HG03175 (cell line): ENCODE results near the gene NTM.

Experiments used
- ATAC-seq: cut with Tn5 transposase; IDR thresholded peaks from one replicate; pipeline ENCODE4 v1.9.1; 2021; ENCODE audit warnings: mild to moderate bottlenecking, moderate library complexity; ENCODE audit not compliant: unreplicated experiment

The NTM gene

DNA sequence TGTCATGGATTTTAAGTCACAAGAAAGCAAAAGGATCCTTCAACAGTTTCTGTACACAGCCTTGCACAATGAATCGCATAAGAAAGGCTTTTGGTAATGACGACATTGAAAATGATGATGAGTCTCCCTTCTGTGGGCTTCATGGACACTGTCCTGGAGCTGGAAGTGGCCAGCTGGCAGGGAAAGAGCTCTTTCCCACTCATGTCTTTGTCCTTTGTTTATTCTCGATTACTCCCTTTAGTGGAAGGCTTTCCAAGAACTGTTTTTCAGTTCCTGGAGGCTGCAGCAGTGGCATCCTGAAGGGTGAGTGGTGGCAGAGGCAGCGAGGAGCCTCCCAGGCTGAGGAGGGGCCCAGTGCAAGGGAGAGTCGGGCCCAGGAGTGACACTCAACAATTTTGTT lies 505.2 kb downstream of the NTM start:
- ATAC-seq: no peak

DNA sequence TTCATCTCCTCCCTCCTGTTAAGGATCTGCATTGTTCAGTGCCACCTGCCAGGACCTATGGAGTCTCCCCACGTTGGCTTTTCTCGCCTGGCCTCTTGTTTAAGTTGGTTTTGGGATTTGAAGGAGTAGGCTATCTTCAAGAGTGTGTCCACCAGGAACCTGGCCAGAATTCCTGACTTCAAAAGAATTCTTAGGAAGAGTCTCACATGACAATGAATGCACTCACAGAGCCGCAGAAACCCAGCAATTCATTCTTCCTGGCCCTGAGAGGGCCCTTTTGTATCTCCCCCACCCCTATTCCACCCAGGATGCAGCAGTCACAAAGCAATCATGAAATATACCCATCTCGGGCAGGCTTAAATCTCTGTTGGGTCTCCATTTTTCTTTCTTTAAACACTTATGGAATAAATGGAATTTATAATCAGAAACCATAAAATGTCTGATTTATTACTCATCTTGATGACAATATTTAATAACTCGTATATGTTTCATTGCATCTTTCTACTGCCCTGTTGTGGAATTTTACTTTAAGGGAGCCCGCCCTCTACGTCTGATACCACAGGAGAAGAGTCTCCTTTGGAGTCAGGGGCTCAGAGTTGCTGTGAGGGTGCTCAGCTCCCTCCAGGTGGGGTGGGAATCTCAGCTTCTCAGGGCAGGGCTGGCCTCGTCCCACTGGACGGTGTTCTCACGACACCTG lies 507.0 kb downstream of the NTM start:
- ATAC-seq: no peak

DNA sequence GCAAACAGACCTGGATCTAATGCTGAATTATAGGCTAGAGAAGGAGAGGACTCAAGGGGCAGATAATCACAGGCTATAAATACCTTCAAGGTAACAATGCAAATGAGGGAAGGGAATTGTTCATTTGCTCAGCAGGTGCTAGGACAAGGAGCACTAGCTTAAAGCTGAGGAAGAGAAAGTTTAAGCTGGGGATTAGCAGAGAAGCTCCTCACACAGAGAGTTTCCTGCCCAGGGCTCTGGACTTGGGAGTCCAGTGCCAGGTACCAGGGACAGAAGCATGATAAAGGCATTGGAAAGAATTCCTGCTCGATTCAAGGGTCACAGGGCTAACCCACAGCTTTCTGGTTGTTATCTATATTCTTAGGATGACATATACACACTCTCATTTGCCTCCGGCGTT lies 509.9 kb downstream of the NTM start:
- ATAC-seq: no peak

DNA sequence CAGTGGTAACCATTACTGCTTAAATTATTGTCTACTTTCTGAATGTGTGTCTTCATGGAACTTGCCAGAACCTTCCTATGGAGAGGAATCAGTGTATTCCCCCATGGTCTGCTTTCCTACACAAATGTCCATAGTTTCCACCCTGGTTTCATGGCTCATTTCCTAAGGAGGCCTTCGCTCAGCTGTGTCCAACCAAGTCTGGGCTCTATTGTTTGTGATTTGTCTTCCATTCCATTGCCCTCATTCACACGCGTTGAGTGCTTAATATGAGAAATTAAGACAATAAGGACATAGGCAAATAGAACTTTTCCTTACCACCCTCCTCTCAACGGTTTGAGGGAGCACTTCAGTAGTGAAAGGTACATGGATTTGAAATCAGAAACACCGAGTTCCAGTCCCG lies 510.6 kb downstream of the NTM start:
- ATAC-seq: no peak

DNA sequence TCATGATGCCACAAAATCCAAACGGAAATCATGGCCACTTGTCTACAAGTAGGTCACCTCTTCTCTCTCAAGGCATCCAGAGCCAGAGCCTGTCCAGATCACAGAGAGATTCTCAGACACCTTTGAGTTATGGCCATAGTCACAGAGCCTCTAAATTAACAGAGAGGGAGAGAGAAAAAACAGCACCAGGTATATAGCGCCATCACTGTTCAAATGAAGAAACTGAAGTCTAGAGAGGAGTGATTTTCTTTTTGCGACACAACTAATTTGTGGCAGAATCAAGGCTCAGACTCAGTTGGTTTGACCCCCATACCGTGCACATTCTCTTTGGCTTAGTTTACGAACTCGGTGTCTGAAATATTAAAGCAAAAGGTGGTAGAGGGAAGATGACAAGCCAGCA lies 512.9 kb downstream of the NTM start:
- ATAC-seq: no peak

DNA sequence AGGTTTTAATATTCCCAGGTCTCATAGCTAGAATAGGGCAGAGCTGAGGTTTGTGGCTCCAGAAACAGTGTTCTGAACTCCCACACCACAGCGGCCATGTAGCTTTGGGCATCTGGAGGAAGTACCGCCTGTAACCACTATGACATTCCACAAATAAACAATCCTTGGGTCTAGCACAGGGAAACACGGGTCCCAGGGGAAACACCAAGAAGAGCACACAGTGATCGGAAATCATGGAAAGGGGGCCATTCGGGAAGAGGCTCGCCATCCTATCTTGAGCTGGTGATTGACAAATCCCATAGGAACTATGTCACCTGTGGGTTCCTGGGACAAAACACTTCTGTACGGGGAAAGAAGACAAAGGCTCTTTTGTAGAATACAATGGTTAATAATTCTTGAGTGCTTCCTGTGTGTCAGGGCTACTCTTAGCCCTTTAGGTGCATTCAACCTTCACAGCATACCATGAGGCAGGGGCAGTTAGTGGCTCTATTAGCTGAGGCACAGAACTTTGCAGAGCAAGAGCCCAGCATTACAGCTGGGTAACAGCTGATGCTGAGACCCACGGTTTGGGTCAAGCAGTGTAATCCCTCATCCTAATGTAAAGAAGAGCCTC lies 514.2 kb downstream of the NTM start:
- peak; percentile 65 for ATAC-seq

DNA sequence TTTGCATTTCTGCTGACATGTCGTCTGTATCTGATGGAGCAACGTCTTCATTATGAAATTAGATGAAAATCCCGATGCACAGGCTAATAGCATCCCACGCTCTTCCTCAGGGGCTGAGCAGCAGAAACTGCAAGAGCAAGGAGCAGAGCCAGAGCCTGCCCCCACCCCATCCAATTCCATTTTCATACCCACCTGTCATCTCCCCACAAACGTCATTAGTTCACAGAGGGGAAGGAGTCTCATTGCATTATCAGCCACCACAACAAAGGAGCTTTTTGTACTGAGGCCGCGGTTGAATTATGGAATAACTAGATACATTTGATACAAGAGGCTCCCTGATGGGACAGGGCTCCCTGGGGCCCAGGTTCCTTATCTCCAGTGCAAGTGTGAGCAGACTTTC lies 515.0 kb downstream of the NTM start:
- no peak for ATAC-seq

DNA sequence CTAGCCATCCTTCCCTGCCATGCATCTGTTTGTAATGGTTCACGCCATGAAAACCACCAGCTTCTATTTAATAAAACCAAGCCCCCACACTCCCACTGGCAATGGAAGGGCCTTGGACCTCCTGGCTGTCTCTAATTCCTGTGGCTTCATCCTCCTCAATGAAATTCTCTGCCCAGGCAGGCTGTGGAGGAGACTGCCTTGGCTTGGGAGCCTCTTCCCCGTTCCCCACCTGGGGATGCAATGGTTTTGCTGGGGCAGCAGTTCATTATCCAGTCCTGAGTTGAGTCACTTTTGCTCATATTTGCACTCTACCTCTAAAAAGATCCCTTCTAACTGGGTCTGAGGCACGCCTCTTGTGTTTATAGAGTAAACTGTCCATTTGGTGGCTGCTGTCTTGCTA lies 515.8 kb downstream of the NTM start:
- no peak for ATAC-seq

DNA sequence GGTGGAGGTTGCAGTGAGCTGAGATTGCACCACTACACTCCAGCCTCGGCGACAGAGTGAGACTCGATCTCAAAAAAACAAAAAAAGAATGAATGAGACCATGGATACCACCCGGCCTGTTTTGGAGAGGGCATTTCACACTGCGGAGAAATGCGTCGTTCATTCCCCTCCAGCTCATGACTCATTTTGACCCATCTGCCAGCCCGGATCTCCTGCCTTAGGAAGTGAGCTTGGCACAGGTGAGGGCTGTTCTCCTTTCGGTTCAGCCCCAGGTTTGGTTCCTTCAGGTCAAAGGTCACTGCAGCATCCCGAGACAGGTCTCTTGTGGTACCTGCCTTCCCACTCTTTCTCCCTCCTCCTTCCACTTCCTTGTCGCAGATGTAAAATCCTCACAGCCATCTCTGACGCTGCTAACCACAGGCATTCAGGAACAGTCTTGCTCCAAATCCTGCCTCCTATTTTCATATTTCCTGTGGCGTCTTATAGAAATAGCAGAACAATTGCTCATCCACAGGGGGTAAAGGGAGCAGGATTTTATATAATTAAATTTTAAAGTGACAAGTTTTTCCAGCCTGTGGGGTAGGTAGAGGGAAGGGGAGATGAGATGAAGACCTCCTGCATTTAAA lies 517.9 kb downstream of the NTM start:
- no peak for ATAC-seq

DNA sequence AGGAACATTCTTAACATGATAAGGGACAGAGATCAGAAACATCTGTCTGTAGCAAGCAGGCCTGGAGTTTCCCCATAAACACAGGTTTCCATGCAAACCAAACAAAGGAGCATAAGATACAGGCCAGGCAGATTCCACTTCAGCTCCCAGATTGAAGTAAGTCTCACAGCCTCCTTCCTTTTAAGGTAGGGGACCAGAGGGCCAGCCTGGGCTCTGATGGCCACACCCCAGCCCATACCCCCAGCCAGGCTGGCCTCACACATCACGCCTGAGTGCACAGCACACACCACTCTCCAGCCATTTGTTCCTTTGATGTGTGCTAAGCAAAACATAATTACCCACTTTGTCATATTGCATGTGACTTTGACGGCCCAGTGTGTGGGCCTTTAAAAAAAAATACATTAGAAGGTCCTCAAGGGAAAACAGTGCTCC lies 518.7 kb downstream of the NTM start:
- no peak for ATAC-seq

DNA sequence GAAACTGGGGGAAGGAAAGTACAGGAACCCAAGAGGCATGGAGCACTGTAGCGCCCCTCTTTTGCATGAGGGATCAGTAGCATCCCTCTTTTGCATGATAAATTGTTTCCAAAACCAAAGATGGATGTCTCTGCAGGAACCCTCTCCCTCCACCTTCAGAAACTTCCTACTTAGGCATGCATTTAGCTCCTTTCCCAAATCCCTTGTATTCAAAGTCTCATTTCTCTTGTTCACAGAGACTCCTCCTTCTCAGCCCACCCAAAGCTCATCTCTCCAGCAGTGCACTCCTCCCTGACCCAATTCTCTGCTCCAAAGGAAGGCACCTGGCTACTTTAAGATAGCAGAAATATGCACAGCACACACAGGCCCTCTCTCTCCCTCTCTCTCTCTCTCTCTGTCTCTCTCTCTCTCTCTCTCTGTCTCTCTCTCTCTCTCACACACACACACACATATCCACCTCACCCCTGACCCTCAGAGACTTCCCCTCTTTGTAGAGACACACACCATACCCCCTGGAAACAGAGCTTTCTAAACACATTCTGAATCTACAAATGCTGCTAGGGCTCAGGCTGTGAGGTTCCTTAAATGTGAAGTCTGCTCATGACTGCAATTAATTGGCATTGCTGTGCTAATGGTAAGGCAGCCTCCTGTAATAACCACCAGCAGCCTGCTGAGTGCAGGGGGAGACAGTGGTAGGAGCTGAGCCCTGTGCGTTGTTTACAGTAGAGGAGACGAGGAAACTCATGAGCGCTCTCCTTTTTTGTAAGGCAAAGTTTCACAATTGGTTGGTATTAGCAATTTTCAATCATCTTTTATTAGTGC lies 519.6 kb downstream of the NTM start:
- ATAC-seq: no peak

DNA sequence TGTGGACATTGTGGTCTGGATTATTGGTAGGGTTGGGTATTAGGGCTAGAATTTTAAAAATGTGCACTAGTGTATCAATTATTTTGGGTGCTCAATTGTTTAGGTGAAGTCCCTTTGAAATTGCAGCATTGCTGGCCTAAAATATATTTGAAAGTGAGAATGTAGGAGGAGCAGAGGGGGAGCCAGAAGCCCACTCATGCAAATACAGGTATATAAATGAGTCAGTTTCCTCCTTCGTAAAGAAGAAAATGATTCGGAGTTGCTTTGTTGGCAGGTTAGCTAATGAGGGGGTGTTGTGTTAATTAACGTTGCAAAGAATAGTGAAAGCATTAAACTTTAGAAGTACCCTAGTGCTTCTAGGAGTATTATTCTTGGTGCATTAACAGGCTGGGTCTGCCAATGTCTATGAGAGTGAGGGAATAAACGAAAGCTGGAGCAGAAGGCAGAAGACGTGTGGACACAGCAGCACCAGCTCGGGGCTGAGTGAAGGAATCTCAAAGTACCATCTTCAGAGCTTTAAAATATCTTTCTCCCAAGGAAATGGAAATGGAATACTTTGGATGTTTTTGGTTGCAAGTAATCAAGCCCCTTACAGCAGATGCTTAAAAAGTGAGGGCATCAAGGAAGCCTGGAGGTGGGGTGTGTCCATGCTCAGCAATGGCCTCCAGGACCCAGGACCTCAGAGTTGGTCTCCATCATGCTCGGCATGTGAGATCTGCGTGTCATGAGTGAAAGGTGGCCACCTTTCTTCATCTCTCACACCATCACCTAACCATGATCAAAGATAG lies 522.9 kb downstream of the NTM start:
- peak; percentile 87 for ATAC-seq

DNA sequence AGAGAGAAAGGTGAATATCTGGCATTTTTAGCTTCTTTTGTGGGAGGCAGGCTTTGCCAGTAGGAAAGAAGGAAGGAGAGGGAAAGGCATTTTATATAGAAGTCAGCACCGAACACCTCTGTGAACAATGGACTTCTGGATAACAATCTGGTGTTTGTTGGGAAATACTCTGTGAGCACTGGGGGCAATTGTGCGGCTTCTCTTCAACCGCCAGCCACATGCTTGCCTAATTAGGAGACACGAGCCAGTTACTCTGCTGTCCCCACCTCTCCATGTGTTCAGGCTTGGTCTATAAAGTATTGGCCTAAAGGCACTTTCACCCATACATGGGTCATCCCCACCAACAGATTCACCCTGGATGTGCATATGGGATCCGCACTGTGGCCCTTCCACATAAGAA lies 523.6 kb downstream of the NTM start:
- ATAC-seq: no peak

DNA sequence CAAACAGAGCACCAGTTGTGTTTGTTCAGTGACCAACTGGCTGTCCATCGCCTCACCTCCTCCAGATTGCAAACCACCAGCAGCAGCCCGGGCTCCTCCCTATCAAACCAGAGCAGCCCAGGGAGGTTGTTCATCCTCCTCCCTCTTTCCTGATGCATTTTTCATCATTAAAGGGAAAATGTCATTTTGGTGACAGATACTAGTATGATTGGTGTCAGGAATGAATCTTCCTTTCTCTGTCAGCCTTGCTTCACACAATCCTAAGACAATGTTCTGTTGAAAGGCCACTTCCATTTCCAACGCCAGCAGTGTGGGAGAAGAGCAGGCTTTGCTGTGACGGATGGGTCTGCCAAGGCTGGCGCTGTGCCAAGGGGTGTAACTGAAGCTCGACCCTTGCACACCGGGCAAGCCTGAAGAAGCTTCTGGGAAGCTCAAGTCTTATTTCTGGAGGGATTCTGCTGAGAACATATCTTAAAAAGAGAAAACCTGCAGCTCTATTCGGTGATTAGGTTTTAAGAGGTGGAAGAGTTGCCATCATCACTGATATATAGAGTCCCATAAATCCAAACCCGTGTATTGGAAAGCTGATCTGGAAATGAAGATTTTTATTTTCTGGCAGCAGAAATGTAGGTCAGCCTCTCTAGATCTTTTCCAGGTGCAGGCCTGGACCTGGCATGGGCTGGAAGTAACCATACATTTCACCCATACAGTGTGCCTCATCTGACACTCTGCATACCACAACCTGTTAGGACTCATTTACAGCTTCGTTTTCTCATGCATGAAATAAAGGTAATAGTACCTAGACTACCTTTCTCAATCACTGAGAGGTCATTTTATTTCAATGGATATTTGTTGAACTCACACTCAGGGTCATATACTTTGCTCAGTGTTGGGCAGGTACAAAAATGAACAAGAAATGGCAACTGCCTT lies 524.5 kb downstream of the NTM start:
- ATAC-seq: no peak

DNA sequence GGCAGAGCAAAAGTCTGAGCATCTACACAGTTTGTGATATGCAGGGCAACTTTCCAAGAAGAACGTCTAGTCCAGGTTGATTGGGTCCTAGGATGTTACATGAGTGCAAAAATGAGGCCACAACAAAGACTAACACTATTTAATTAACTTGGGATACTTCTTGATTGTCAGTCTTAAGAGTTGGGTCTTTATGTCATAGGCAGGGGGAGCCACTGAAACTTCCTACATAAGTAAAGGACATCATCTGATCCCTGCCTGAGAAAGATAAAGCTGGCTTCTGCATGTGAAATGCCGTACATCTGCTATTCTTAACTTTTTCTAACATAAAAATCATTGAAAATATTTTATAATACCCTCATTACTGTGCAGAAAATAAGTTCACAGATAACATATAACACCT lies 525.5 kb downstream of the NTM start:
- no peak for ATAC-seq

DNA sequence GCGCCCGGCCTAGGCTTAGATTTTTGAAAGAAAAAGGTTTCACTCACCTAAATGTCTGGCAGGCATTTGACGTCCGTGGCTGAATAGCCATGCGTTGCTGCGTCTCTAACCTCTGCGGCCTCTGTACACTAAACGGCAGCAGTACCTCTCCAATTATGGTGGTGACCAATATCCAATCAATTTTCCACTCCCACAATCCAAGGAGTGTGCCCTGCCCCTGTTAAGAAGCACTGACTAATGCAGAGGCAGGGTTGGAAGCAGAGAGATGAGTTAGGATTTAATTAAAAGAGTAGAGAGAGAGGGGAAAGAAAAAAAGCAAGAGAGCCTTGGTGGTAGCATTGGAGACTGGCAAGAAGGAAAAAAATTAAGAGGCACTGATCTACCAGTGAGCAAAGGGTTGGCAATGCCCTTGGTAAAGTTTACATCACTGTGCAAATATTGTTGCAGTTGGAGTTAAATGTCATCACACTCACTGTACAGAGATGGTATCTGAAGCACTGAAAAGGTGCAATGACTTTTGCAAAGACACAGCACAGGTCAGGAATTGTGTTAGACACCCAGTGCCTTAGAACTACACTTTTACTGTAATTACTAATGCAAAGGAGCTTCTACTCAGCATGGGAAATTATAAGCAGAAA lies 526.7 kb downstream of the NTM start:
- no peak for ATAC-seq

DNA sequence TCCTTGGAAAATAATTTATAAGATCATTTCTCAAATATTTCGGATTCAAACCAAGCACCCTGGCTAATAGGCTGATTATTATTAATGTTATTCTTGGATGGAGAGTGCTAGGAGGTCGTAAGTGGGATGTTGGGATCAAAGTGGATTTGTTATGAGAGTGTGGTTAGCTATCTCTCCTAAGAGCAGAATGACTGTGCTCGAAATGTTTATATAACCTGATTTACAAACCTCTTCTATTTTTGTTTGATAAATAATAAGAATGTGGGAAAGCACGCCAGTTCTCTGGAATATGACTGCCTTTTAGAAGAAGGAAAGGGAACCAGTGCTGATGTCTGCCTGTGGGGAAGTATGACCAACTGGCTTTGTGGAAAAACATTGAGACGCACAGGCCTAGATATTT lies 527.5 kb downstream of the NTM start:
- no peak for ATAC-seq

DNA sequence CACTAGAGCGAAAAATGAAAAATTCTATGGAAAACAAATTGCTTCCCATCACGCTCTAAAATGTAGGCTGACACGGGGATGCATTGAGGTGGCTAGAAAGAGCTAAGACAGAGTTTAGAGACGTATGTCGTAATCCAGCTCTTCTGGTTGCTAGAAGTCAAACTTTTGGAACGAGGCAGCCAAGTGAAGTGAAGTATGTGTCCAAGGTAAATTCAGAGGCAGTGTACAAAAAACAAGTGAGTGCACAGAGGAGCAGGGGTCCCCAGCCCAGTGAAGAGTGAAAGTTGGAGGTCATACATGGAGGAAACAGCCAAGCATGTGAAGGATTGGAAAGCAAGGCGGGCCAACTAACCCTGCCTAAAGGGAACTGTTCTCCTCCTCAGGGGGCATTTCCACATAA lies 528.5 kb downstream of the NTM start:
- ATAC-seq: no peak

DNA sequence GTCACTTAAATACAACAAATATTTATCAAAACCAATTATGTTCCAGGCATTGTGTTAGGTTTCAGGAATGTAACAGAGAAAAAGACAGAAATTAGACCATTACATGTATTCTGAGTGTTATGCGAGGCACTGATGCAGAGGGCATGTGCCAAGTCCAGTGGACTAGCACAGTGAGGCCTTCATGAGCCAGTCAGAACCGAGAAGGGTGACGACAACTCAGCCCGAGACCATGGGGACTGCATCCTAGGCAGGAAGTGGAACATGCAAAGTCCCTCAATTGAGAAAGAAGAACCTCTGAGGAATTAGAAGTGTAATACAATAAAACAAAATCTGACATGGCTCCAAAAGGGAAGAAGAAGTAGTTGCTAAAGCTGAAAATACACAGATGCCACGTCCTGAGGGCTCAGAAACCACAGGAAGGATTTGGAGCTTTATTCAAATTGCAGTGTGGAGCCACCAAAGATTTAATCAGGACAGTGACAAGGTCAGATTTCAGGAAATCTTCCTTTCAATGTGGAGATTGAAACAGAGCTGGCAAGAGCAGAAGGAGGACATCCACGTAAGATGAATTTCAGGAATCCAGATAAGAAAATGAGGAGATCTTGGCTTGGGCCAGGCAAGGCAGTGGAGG lies 529.6 kb downstream of the NTM start:
- no peak for ATAC-seq
